Heart right ventricle (tissue), 16 donors: Measurements from ENCODE around the gene ETNK2. TPM values are rescaled to one million over a fixed set of nuclear protein-coding genes. Genes with fewer than 3 reads are reported as not detected.

Source experiments
- ATAC-seq, 8 donors: fragments of 200-7000 bp; cut with Tn5 transposase; one replicate each; pipeline ENCODE4 v1.9.1; 2020; ENCODE audit warnings: mild to moderate bottlenecking in 8 of 8, moderate library complexity in 8 of 8, moderate number of reproducible peaks in 1 of 8
- DNase-seq, 2 donors: peaks; one replicate each; pipeline ENCODE4 v3.0.0-alpha.2; 2020
- H3K27ac ChIP-seq, 10 donors: fragments of 200-600 bp; sonication (generic) in 2 of 10; one replicate each; pipeline versions ENCODE4 v1.5.0 to v1.8.0; 2020 to 2022; ENCODE audit warnings: mild to moderate bottlenecking in 3 of 10
- H3K27me3 ChIP-seq, 7 donors: fragments of 200-600 bp; one replicate each; pipeline ENCODE4 v1.8.0; 2021 to 2022; ENCODE audit warnings: mild to moderate bottlenecking in 2 of 7
- H3K36me3 ChIP-seq, 9 donors: fragments of 200-600 bp; sonication (generic) in 1 of 9; one replicate each; pipeline versions ENCODE4 v1.5.0 to v1.8.0; 2020 to 2022; ENCODE audit warnings: mild to moderate bottlenecking in 2 of 9
- H3K4me1 ChIP-seq, 9 donors: fragments of 200-600 bp; sonication (generic) in 1 of 9; one replicate each; pipeline versions ENCODE4 v1.5.0 to v1.8.0; 2020 to 2022; ENCODE audit warnings: mild to moderate bottlenecking in 4 of 9
- H3K4me3 ChIP-seq, 10 donors: fragments of 200-600 bp; sonication (generic) in 2 of 10; one replicate each; pipeline versions ENCODE4 v1.5.0 to v1.8.0; 2020 to 2022; ENCODE audit warnings: mild to moderate bottlenecking in 7 of 10, moderate library complexity in 2 of 10
- H3K9me3 ChIP-seq, 11 donors: fragments of 200-600 bp in 10 of 11; sonication (generic) in 2 of 11; one replicate each; pipeline versions ENCODE4 v1.5.0 to v1.8.0; 2013 to 2022; ENCODE audit warnings: mild to moderate bottlenecking in 2 of 11, control low read depth in 1 of 11, moderate library complexity in 1 of 11
- CTCF ChIP-seq, 9 donors: fragments of 200-600 bp; sonication (generic) in 2 of 9; IDR thresholded peaks; one replicate each; pipeline versions ENCODE4 v1.5.0 to v1.8.0; 2021 to 2022; ENCODE audit warnings: antibody characterized with exemption in 9 of 9, mild to moderate bottlenecking in 5 of 9, moderate library complexity in 1 of 9
- WGBS, 2 donors: extraction: QIAGEN DNeasy Blood & Tissue Kit; methylation state at CpG; one replicate each; pipeline ENCODE4 v1.1.7; 2013; ENCODE audit warnings: inconsistent platforms in 1 of 2; 5-methylcytosine and 5-hydroxymethylcytosine counted together
- intact Hi-C, 10 donors: fragments of 100-400 bp; cut with DNase I; formaldehyde crosslinking; loops; one replicate each; pipeline versions ENCODE4 v1.11.1 to v1.14.2; 2022
- polyA plus RNA-seq, 2 donors: library from polyadenylated mRNA; stranded (reverse); fragments of 200-250 nt; gene quantifications; one replicate each; pipeline ENCODE4 v1.2.3, GENCODE V29; 2013
- total RNA-seq, 10 donors: library from RNA; stranded (reverse); fragmentation: NEBNext Ultra II Directional in 3 of 10; extraction: Animal tissue kit (Norgen Biotek cat#: 25700) in 3 of 10; gene quantifications; one replicate each; pipeline versions ENCODE4 v1.2.1 to v1.2.4, GENCODE V29; 2021 to 2023
- donor health status: Arrhythmogenic right ventricular cardiomyopathy.
- donor health status: ischemic (EF 13 %, LVEDD 7.1; RV severe dilation, severe dysfunction).
- donor health status: healthy with polysubstance abuse.
- donor health status: DM: no; HTN: yes; CAD: no.
- donor health status: DM: no; HTN: no; CAD: no.
- donor health status: ischemic (EF 25% LVEDD 6.9; RV normal size, moderate dysfunction).
- donor health status: ischemic (EF 25% LVEDD 5.7; RV mildly dilated, moderate dysfunction).
- donor health status: healthy.
- donor health status: DM: yes; HTN: yes; CAD: no.
- donor health status: Ischemic cardiomyopathy.
- donor health status: ischemic (EF 35%, LVEDD 5.7; RV mildly dilated, moderate dysfunction).
- donor health status: nonischemic (EF 11% LVEDD 7.7; RV severe dilation, severe dysfunction).
- donor health status: DM: yes; HTN: yes; CAD: no.
- donor health status: PGD.
- donor health status: ischemic (EF 29% LVEDD 5.4; RV normal size, mild dysfunction).
- donor health status: nonischemic (EF 23%, LVEDD 6.1; RV moderate dilation, normal function).

Gene ETNK2
- total and polyA plus RNA-seq, 12 donors: 0.47 to 5.2 (median 2.3) TPM

GRCh38 chr1:204161609-204162493 lies 10.0 kb upstream of the ETNK2 start:
- Histone ChIP-seq H3K27me3 (peaks cover 0 to 25% (median 10%) of the 10 kb centered on the region in 7 donors), H3K4me1 (peaks cover 0 to 6% (median 0%) of the 10 kb centered on the region in 9 donors), H3K9me3 (no peaks in the 10 kb centered on the region), H3K4me3 (no peak overlapping the region), H3K36me3 (no peaks in the 10 kb centered on the region), H3K27ac (no peak overlapping the region)
- intact Hi-C loops: loop anchor here (1.0 to 10.0 kb wide), 13 partner anchors 35 to 343 kb away; partner anchors contain the start of gene KISS1 (in 1 of the 10)
- TF ChIP-seq CTCF (IDR thresholded peaks at IDR 0.05): no peak
- no peak for DNase-seq
- 66 to 70% methylated on average over 14 of the region's 14 CpGs for WGBS, 2 donors
- no peak for ATAC-seq

GRCh38 chr1:204157962-204158361 lies 6.1 kb upstream of the ETNK2 start:
- peaks cover 0 to 22% (median 10%) of the 10 kb centered on the region in 7 donors for H3K27me3 ChIP-seq

GRCh38 chr1:204155881-204156280 lies 4.0 kb upstream of the ETNK2 start:
- DNase-seq (no peak), ATAC-seq (no peak)
- no peak for TF ChIP-seq CTCF (IDR thresholded peaks at IDR 0.05)
- intact Hi-C loops: no loop called here
- no peak overlapping the region for H3K27ac ChIP-seq
- WGBS, 2 donors: 90 to 94% methylated on average over 10 of the region's 10 CpGs
- H3K4me3 ChIP-seq: no peak overlapping the region
- H3K27me3 ChIP-seq: peaks cover 0 to 23% (median 0%) of the 10 kb centered on the region in 7 donors
- H3K4me1 ChIP-seq: peaks cover 0 to 19% (median 10%) of the 10 kb centered on the region in 9 donors
- H3K36me3 ChIP-seq: no peaks in the 10 kb centered on the region
- H3K9me3 ChIP-seq: no peaks in the 10 kb centered on the region

More at GRCh38 chr1:204157962-204158361, 6.1 kb upstream of the ETNK2 start:
- Histone ChIP-seq H3K27ac (no peak overlapping the region), H3K4me1 (peaks cover 0 to 6% (median 0%) of the 10 kb centered on the region in 9 donors), H3K4me3 (no peak overlapping the region), H3K9me3 (no peaks in the 10 kb centered on the region), H3K36me3 (no peaks in the 10 kb centered on the region)
- WGBS, 2 donors: 63 to 69% methylated on average over 6 of the region's 6 CpGs
- intact Hi-C loops: no loop called here
- TF ChIP-seq CTCF (IDR thresholded peaks at IDR 0.05): no peak
- no peak for DNase-seq
- no peak for ATAC-seq

- WGBS, 2 donors: 92% methylated on average over 15 of the region's 15 CpGs
- intact Hi-C loops: no loop called here
- TF ChIP-seq CTCF (IDR thresholded peaks at IDR 0.05): no peak
- Histone ChIP-seq H3K9me3 (no peaks in the 10 kb centered on the region), H3K4me1 (peaks cover 0 to 24% (median 10%) of the 10 kb centered on the region in 9 donors), H3K4me3 (no peak overlapping the region), H3K27ac (no peak overlapping the region), H3K27me3 (peaks cover 0 to 27% (median 0%) of the 10 kb centered on the region in 7 donors), H3K36me3 (no peaks in the 10 kb centered on the region)
- DNase-seq (no peak), ATAC-seq (no peak)
Measured at GRCh38 chr1:204154568-204155255, 2.9 kb upstream of the ETNK2 start.
